Smooth muscle cell (in vitro differentiated cells): ENCODE data around the gene ZNF554. TPM values are rescaled to one million over a fixed set of nuclear protein-coding genes. Genes with fewer than 3 reads are reported as not detected.

ENCODE experiments used
- DNase-seq: peaks from one replicate; lab custom pipeline; 2025; ENCODE audit not compliant: unreplicated experiment; lab: John Stamatoyannopoulos, UW
- H2AFZ ChIP-seq: fragments of 200-600 bp; sonication (generic); 2 replicates; pipeline ENCODE4 v1.6.0; 2016; ENCODE audit warnings: antibody characterized with exemption, low read depth, mild to moderate bottlenecking
- H3F3A ChIP-seq: fragments of 200-600 bp; sonication (generic); 2 replicates; pipeline ENCODE4 v1.6.0; 2017; ENCODE audit warnings: antibody characterized with exemption, low read depth
- H3K27ac ChIP-seq: fragments of 200-600 bp; sonication (generic); 2 replicates; pipeline ENCODE4 v1.5.1; 2016; ENCODE audit warnings: low read depth, mild to moderate bottlenecking
- H3K27me3 ChIP-seq: fragments of 200-600 bp; sonication (generic); 2 replicates; pipeline ENCODE4 v1.6.1; 2016; ENCODE audit warnings: low read depth, mild to moderate bottlenecking
- H3K36me3 ChIP-seq: fragments of 200-600 bp; sonication (generic); 2 replicates; pipeline ENCODE4 v1.5.1; 2016; ENCODE audit warnings: low read depth
- H3K4me1 ChIP-seq: fragments of 200-600 bp; sonication (generic); 2 replicates; pipeline ENCODE4 v1.5.1; 2016; ENCODE audit warnings: low read depth
- H3K4me2 ChIP-seq: fragments of 200-600 bp; sonication (generic); 2 replicates; pipeline ENCODE4 v1.6.0; 2016; ENCODE audit warnings: mild to moderate bottlenecking
- H3K4me3 ChIP-seq: fragments of 200-600 bp; sonication (generic); 2 replicates; pipeline ENCODE4 v1.5.1; 2016; ENCODE audit warnings: mild to moderate bottlenecking
- H3K79me2 ChIP-seq: fragments of 200-600 bp; sonication (generic); 2 replicates; pipeline ENCODE4 v1.6.0; 2016; ENCODE audit warnings: low read depth, mild to moderate bottlenecking
- H3K9ac ChIP-seq: fragments of 200-600 bp; sonication (generic); 2 replicates; pipeline ENCODE4 v1.6.0; 2016; ENCODE audit warnings: low read depth
- H3K9me3 ChIP-seq: fragments of 200-600 bp; sonication (generic); replicated peaks from 2 replicates; pipeline ENCODE4 v1.5.1; 2016; ENCODE audit warnings: low read depth
- H4K20me1 ChIP-seq: fragments of 200-600 bp; sonication (generic); 2 replicates; pipeline ENCODE4 v1.6.0; 2016; ENCODE audit warnings: low read depth
- whole genome bisulfite sequencing: methylation state at CpG from one replicate; pipeline ENCODE4 v1.1.7; 2016; ENCODE audit warnings: low lambda C conversion rate; 5-methylcytosine and 5-hydroxymethylcytosine counted together
- polyA plus RNA-seq: library from polyadenylated mRNA; unstranded; fragments of >200 nt; fragmentation: Nextera tagmentation; extraction: Ambion mirVana; gene quantifications from 2 replicates; pipeline ENCODE4 v1.2.1, GENCODE V29; 2016
- total RNA-seq: library from RNA; depleted of rRNA; stranded (reverse); fragments of >200 nt; gene quantifications from 2 replicates; pipeline ENCODE4 v1.2.3, GENCODE V29; 2014
- TF ChIP-seq, protein P1 (sequence below): fragments of 200-600 bp; sonication (generic); IDR thresholded peaks from 2 replicates; pipeline ENCODE4 v1.5.1; 2017; ENCODE audit warnings: borderline replicate concordance, mild to moderate bottlenecking, antibody characterized with exemption; ENCODE audit not compliant: insufficient read depth, poor library complexity, severe bottlenecking

ZNF554 gene
- total and polyA plus RNA-seq, 2 experiments from 2014 or later = 2.3 to 4.8 TPM

DNA sequence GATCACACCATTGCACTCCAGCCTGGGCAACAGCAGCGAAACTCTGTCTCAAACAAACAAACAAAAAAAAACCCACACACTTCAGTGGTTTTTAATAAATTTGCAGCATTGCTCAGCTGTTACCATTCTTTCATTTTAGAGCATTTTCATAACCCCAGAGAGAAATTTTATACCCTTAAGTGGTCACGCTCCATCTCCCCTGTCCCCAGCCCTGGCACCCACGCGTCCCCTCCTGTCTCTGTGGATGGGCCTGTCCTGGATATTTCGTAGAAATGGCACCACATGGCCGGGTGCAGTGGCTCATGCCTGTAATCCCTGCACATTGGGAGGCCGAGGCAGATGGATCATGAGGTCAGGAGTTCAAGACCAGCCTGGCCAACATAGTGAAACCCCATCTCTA is 26.5 kb upstream of the ZNF554 start:
- Histone ChIP-seq H3K4me2 (no peak overlapping the region), H3K9ac (no peak overlapping the region), H3K27me3 (no peaks in the 10 kb centered on the region), H3F3A (no peaks in the 10 kb centered on the region), H4K20me1 (peaks cover 12% of the 10 kb centered on the region), H3K4me1 (no peaks in the 10 kb centered on the region), H3K79me2 (peaks cover 6% of the 10 kb centered on the region), H2AFZ (no peak overlapping the region), H3K36me3 (no peaks in the 10 kb centered on the region), H3K9me3 (no peaks in the 10 kb centered on the region), H3K27ac (no peak overlapping the region), H3K4me3 (no peak overlapping the region)
- TF ChIP-seq, protein P1, sequence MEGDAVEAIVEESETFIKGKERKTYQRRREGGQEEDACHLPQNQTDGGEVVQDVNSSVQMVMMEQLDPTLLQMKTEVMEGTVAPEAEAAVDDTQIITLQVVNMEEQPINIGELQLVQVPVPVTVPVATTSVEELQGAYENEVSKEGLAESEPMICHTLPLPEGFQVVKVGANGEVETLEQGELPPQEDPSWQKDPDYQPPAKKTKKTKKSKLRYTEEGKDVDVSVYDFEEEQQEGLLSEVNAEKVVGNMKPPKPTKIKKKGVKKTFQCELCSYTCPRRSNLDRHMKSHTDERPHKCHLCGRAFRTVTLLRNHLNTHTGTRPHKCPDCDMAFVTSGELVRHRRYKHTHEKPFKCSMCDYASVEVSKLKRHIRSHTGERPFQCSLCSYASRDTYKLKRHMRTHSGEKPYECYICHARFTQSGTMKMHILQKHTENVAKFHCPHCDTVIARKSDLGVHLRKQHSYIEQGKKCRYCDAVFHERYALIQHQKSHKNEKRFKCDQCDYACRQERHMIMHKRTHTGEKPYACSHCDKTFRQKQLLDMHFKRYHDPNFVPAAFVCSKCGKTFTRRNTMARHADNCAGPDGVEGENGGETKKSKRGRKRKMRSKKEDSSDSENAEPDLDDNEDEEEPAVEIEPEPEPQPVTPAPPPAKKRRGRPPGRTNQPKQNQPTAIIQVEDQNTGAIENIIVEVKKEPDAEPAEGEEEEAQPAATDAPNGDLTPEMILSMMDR = no peak
- 95% methylated on average over 7 of the region's 7 CpGs for whole genome bisulfite sequencing
- no peak for DNase-seq

DNA sequence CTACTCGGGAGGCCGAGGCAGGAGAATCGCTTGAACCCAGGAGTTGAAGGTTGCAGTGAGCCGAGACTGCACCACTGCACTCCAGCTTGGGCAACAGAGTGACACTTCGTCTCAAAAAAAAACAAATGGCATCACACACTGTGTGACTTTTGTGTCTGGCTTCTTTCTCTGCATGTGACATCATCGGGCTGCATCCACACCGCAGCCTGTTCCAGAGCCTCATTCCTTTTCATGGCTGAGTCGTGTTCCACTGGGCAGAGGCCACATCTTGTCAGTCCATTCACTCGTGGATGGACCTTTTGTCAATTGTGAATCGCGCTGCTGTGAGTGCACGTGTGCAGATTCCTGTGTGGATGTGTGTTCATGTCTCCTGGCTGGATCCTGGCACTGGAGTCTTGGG is 26.1 kb upstream of the ZNF554 start:
- H3K4me2 ChIP-seq = no peak overlapping the region
- H3K9me3 ChIP-seq = no peaks in the 10 kb centered on the region
- no peaks in the 10 kb centered on the region for H3K36me3 ChIP-seq
- no peak overlapping the region for H3K9ac ChIP-seq
- H3K27ac ChIP-seq = no peak overlapping the region
- H3K4me1 ChIP-seq = no peaks in the 10 kb centered on the region
- no peak overlapping the region for H2AFZ ChIP-seq
- no peaks in the 10 kb centered on the region for H3K27me3 ChIP-seq
- peaks cover 3% of the 10 kb centered on the region for H3K79me2 ChIP-seq
- no peak for DNase-seq
- peaks cover 15% of the 10 kb centered on the region for H4K20me1 ChIP-seq
- WGBS = 99% methylated on average over 12 of the region's 12 CpGs
- H3F3A ChIP-seq = no peaks in the 10 kb centered on the region
- no peak overlapping the region for H3K4me3 ChIP-seq
- TF ChIP-seq, protein P1 = no peak

DNA sequence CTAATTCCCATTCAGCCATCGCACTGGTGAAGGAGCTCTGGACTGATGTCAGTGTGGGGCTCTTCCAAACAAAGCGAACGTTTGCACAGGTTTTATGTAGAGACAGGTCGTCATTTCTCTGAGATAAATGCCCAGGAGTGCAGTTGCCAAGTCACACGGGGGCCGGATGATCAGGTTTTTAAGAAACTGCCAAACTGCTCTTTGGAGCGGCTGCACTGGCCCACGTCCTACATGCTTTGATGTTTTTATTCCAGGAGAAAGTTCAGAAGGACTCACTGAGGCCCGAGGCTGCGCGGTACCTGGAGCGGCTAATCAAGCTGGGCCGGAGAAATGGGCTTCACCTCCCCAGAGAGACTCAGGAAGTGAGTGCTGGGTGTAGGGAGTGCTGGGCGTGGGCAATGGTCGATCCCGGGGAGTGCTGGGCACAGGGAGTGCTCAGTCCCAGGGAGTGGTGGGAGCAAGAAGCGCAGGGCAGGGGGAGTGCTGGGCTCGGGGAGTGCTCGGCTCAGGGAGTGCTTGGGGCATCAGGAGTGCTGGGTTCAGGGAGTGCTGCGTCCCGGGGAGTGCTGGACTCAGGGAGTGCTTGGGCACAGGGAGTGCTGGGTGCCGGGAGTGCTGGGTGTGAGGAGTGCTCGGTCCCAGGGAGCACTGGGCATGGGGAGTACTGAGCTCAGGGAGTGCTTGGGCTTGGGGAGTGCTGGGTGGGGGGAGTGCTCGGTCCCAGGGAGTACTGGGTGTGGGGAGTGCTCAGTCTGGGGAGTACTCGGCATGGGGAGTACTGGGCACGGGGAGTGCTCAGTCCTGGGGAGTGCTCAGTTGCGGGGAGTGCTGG is 23.6 kb upstream of the ZNF554 start:
- no peak for DNase-seq
- Histone ChIP-seq H2AFZ (no peak overlapping the region), H3K4me2 (no peak overlapping the region), H3K27ac (no peak overlapping the region), H3K27me3 (no peaks in the 10 kb centered on the region), H3K4me3 (no peak overlapping the region), H3K9ac (no peak overlapping the region), H3K9me3 (no peaks in the 10 kb centered on the region), H4K20me1 (peaks cover 22% of the 10 kb centered on the region), H3K79me2 (no peaks in the 10 kb centered on the region), H3K36me3 (no peaks in the 10 kb centered on the region), H3K4me1 (no peaks in the 10 kb centered on the region), H3F3A (no peaks in the 10 kb centered on the region)
- 92% methylated on average over 25 of the region's 27 CpGs for WGBS
- TF ChIP-seq, protein P1 = no peak

DNA sequence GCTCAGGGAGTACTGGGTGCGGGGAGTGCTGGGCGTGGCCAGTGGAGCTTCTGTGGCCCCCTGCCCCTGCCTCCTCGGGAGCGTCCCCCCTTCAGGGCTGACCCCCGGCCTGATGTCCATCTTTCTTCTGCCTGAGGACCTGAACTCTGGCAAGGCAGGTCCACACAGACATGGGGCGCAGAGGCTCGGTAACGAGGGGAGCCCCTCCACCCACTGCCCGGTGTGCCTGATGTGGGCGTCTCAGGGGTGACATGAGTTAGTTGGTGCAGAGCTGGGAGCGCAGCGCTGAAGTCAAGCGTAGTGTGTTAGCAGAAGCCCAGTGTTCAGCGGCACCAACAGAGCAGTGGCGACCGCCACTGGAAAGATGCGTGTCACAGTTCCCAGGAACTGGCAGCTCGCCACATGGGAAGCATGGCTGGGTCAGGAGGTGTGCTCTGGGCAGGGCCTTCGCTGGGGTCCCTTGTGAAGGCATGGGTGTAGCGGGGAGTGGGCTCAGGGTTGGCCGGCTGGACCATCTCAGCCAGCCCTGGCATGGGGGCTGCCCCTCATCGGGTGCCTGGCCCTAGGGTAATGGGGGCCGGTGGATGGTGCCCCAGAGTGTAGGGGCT is 22.9 kb upstream of the ZNF554 start:
- TF ChIP-seq, protein P1 = no peak
- WGBS = 97% methylated on average over 20 of the region's 23 CpGs
- no peak overlapping the region for H3K27ac ChIP-seq
- H3K4me3 ChIP-seq = no peak overlapping the region
- no peaks in the 10 kb centered on the region for H3K4me1 ChIP-seq
- no peaks in the 10 kb centered on the region for H3K36me3 ChIP-seq
- no peaks in the 10 kb centered on the region for H3F3A ChIP-seq
- H4K20me1 ChIP-seq = peaks cover 22% of the 10 kb centered on the region
- H3K4me2 ChIP-seq = no peak overlapping the region
- DNase-seq = no peak
- no peak overlapping the region for H3K9ac ChIP-seq
- no peak overlapping the region for H2AFZ ChIP-seq
- no peaks in the 10 kb centered on the region for H3K9me3 ChIP-seq
- H3K79me2 ChIP-seq = no peaks in the 10 kb centered on the region
- H3K27me3 ChIP-seq = no peaks in the 10 kb centered on the region
